C4-2B (cell line): ENCODE results near the gene WDSUB1.

Experiments
- ZFX ChIP-seq: fragments of 450-650 bp; IDR thresholded peaks from 2 replicates; pipeline ENCODE4 v1.6.1; 2017
- TF ChIP-seq, protein P1 (sequence below): fragments of 450-650 bp; conservative IDR thresholded peaks from 2 replicates; pipeline ENCODE4 v1.5.1; 2017; ENCODE audit warnings: mild to moderate bottlenecking

DNA sequence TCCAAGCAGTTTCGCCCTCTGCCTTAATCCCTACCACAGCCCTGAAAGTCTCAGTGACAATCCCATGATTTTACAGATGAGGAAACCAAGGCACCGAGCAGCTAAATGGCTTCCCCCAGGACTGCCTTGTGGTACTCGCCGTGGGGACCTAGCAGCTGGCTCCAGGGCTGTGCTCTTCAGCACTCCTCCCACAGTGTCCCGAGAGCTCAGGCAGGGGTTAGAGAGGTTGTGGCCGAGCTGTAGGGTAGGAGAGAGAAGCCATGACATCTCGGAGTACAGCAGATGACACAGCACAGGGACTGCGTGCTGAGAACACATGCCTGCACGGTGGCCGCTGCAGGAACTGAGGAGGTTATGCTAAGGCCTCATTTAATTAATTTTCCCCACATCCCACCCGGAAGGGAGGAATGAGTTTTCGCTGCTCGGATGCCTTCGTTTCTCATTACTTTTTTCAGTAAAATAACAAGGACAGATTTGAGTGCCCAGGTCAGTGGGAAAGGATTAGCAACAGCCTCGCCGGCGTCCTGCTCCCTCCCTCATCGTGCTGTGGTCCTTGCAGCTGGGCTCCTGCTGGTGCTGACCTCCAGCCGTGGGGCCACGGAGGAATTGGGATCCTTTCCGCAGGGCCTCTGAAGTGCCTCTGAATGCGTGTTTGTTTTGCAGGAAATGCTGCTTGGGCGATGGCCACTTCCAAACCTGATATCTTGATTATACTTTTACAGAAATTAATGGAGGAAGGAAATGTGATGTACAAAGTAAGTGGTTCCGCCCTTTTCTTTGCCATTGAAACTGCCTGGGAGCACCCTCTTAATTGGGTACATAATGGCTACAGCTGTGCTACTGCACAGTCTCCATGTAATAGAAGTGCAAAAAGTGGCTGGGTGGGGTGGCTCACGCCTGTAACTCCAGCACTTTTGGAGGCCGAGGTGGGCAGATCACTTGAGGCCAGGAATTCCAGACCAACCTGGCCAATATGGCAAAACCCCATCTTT, 61.2 kb downstream of the WDSUB1 start:
- TF ChIP-seq, protein P1, sequence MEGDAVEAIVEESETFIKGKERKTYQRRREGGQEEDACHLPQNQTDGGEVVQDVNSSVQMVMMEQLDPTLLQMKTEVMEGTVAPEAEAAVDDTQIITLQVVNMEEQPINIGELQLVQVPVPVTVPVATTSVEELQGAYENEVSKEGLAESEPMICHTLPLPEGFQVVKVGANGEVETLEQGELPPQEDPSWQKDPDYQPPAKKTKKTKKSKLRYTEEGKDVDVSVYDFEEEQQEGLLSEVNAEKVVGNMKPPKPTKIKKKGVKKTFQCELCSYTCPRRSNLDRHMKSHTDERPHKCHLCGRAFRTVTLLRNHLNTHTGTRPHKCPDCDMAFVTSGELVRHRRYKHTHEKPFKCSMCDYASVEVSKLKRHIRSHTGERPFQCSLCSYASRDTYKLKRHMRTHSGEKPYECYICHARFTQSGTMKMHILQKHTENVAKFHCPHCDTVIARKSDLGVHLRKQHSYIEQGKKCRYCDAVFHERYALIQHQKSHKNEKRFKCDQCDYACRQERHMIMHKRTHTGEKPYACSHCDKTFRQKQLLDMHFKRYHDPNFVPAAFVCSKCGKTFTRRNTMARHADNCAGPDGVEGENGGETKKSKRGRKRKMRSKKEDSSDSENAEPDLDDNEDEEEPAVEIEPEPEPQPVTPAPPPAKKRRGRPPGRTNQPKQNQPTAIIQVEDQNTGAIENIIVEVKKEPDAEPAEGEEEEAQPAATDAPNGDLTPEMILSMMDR = no peak
- no peak for TF ChIP-seq ZFX
